Measurements from ENCODE around the gene TEX28.

Gene TEX28

GRCh38 chrX:154312116-154312515, 17.2 kb upstream of the TEX28 start:
- TF ChIP-seq POLR2AphosphoS5 (IDR thresholded peaks at IDR 0.05; ENCODE audit: low read depth, low read length) (no peak), FOXP2 (optimal IDR thresholded peaks at IDR 0.05; ENCODE audit: borderline replicate concordance, extremely low read depth, extremely low read length, insufficient read depth) (no peak), REST (IDR thresholded peaks at IDR 0.05; ENCODE audit: insufficient read depth in 1 of 2, low read depth in 2 of 2, low read length in 2 of 2) (no peak), TAF1 (IDR thresholded peaks at IDR 0.05; ENCODE audit: borderline replicate concordance, insufficient read depth, low read length) (no peak), SIN3A (IDR thresholded peaks at IDR 0.05; ENCODE audit: borderline replicate concordance, insufficient read depth, low read length) (no peak)

GRCh38 chrX:154310616-154311536, 16.0 kb upstream of the TEX28 start:
- TF ChIP-seq POLR2AphosphoS5 (IDR thresholded peaks at IDR 0.05; ENCODE audit: low read depth, low read length), result no peak
- TF ChIP-seq FOXP2 (optimal IDR thresholded peaks at IDR 0.05; ENCODE audit: borderline replicate concordance, extremely low read depth, extremely low read length, insufficient read depth), result no peak
- no peak for TF ChIP-seq TAF1 (IDR thresholded peaks at IDR 0.05; ENCODE audit: borderline replicate concordance, insufficient read depth, low read length)
- TF ChIP-seq REST (IDR thresholded peaks at IDR 0.05; ENCODE audit: insufficient read depth in 1 of 2, low read depth in 2 of 2, low read length in 2 of 2), result no peak
- TF ChIP-seq SIN3A (IDR thresholded peaks at IDR 0.05; ENCODE audit: borderline replicate concordance, insufficient read depth, low read length), result no peak

GRCh38 chrX:154309041-154309775, 14.3 kb upstream of the TEX28 start:
- TF ChIP-seq POLR2AphosphoS5 (IDR thresholded peaks at IDR 0.05; ENCODE audit: low read depth, low read length) (no peak), TAF1 (IDR thresholded peaks at IDR 0.05; ENCODE audit: borderline replicate concordance, insufficient read depth, low read length) (no peak), REST (IDR thresholded peaks at IDR 0.05; ENCODE audit: insufficient read depth in 1 of 2, low read depth in 2 of 2, low read length in 2 of 2) (no peak)

- no peak for TF ChIP-seq REST (IDR thresholded peaks at IDR 0.05; ENCODE audit: insufficient read depth in 1 of 2, low read depth in 2 of 2, low read length in 2 of 2)
- no peak for TF ChIP-seq FOXP2 (optimal IDR thresholded peaks at IDR 0.05; ENCODE audit: borderline replicate concordance, extremely low read depth, extremely low read length, insufficient read depth)
- no peak for TF ChIP-seq POLR2AphosphoS5 (IDR thresholded peaks at IDR 0.05; ENCODE audit: low read depth, low read length)
- TF ChIP-seq SIN3A (IDR thresholded peaks at IDR 0.05; ENCODE audit: borderline replicate concordance, insufficient read depth, low read length), result no peak
These were observed 13.4 kb upstream of the TEX28 start for GRCh38 chrX:154308108-154308946.
